Putamen (tissue), 1 donor: ENCODE results near the gene HTRA3.
A peak's percentile ranks its signal among the peaks of the same experiment; 100 is the strongest.

ENCODE experiments used
- DNase-seq: peaks from one replicate; pipeline ENCODE4 v3.0.0-alpha.2; 2016; ENCODE audit warnings: low spot score

HTRA3 gene

GRCh38 chr4:8234715-8235114 lies 34.8 kb upstream of the HTRA3 start:
- DNase-seq, result no peak

GRCh38 chr4:8235224-8235623 lies 34.3 kb upstream of the HTRA3 start:
- DNase-seq, result no peak

DNA sequence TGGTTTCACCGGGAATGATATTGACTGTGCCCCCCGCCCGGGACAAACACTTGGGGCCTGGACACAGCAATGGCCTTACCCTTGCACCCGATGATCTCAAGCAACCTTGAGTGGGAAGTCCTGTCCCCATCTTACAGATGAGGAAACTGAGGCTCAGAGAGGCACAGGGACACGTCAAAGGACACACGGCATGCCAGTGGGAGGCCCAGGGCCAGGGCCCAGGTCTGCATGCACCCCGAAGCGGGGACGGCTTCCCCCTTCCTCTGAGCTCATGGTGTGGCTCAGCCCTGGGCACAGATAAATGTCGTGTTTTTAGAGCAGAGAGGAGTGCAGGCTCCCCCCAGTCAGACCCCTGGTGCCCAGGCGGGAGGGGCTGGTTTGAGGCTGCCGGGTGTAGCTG lies 33.9 kb upstream of the HTRA3 start:
- DNase-seq, result no peak

DNA sequence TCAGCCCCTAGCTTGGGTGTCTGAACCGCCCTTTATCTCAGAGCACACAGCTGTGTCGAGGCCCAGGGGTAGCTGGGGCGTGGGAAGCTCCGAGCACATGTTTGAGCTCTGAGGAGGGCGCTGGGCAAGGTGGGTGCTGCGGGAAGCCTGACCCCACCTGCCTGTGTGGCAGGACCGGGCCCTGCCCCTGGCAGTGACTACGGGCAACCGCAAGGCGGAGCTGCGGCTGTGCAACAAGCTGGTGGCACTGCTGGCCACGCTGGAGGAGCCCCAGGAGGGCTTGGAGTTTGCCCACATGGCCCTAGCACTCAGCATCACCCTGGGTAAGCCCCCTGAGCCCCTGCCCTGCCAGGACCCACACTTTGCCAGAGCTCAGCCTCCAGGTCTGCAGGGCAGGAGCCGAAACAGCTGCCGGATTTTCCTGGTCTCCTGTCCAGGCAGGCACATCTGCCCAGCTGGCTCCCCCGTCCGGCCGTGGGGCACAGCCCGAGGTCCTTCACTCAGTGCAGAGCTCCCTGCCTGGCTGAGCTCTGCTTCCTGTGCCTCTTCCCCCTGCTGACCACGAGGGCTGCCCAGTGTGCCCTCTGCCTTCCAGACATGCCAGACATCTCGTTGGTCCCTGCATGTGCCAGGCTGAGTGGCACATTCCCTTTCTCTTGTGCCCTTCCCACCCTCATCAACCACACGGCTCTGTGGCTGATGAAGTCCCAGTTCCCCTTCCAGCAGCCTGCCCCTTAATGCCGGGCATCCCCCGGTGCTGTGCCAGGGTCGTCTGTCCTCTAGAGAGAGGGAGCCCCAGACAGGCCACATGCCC lies 33.2 kb upstream of the HTRA3 start:
- no peak for DNase-seq

DNA sequence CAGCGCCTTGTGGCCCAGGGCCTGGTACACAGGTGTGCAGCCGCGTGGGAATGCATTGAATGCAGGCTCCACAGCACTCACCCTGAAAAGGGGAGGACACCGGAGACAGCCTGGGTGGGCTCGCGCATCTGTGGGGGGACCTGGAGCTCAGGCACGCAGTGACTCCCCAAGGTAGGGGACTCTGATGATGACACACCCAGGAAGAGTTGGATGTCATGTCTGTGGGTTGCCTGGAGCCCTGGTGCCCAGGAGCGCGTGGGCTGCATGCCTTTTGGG lies 32.7 kb upstream of the HTRA3 start:
- no peak for DNase-seq

- no peak for DNase-seq
Observed at GRCh38 chr4:8237256-8237989, 32.1 kb upstream of the HTRA3 start.

DNA sequence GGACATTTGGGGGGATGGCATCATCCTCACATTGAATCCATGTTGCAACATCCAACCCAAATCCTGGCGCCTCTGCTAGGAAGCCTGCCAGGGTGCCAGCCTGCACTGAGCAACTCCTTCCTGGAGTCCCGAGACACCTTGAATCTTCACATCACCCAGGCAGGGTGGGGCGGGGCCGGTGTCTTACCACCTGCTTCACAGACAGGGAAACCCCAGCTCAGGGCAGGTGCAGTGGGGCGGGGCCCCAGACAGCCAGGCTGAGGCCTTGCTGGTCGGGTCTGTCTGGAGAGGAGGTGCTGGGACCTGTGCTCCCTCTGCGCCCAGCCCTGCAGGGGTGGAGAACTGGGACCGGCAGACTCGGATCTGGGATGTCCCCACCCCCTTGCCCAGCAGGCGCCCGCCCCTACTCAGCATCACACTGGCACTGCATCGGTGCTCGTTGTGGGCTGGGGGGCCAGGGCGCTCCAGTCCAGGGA lies 31.5 kb upstream of the HTRA3 start:
- no peak for DNase-seq

DNA sequence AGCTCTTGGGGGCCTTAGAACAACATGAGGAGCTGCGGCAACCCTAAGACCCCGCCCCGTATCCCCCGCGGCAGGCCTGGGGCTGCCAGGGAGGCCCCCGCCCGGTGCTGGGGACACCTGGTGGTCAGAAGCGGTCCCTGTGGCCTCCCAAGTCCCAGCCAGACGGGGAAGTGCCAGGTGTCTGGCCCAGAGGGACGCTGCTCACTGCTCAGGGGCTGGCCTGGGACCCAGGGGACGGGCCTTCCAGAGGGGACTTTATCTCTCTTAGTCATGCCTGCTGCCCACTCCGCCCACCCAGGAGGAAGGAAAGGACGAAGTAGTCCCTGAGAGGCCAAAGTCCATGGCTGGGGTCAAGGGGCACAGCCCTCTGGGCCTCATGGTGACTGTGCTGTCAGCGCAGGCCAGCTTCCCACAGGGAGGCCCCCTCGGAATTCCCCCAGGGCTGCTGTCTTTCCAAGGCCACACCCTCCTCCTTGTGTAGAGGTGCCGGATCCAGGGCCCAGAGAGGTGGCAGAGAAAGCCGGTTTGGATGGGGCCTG lies 31.0 kb upstream of the HTRA3 start:
- DNase-seq, result no peak

DNA sequence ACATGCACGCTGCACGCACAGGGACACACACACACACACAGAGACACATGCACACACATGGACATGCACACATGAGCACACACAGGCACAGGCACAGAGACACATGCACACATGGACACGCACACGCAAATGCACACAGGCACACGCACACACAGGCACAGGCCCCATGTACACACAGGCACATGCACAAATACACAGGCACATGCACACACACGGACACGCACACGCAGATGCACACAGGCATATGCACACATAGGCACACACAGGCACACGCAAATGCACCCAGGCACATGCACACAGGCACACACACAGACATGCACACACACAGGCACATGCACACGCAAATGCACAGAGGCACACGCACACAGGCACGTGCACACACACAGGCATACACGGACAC lies 30.3 kb upstream of the HTRA3 start:
- DNase-seq, result no peak

- DNase-seq, result no peak
Observed at GRCh38 chr4:8239661-8240060, 29.9 kb upstream of the HTRA3 start.

DNA sequence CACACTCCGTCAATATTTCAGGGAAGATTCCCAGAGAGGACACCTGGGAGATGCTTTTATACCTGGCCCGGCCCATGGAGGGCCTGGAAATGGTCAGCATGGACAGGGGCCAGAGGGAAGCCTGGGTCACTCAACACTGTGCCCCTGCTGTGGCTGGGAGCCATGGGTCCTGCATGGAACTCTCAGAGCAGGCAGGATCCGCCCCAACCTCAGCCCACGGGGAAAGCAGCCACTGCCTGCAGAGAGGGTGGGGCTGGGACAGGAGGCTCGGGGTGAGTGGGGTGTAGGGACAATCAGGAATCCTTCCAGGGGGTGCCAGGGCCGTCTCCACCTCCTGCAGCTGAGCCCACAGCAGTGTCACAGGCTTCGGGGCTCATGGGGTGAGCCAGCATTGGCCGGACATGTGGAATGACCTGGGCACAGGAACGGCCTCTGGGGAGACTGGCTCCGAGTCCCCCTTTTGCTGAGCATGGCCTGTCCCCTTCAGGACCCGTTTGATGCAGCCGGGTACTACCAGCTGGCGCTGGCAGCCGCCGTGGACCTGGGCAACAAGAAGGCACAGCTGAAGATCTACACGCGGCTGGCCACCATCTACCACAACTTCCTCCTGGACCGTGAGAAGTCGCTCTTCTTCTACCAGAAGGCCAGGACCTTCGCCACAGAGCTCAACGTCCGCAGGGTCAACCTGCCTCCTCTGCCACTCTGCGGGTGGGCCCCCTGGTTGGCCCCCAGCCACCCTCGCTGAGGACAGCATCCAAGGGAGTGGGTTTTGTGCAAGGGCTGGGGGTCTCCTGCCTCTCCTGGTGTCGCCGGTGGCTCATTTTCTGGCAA lies 29.1 kb upstream of the HTRA3 start:
- DNase-seq, result no peak

GRCh38 chr4:8241211-8241779 lies 28.3 kb upstream of the HTRA3 start:
- DNase-seq, result no peak

DNA sequence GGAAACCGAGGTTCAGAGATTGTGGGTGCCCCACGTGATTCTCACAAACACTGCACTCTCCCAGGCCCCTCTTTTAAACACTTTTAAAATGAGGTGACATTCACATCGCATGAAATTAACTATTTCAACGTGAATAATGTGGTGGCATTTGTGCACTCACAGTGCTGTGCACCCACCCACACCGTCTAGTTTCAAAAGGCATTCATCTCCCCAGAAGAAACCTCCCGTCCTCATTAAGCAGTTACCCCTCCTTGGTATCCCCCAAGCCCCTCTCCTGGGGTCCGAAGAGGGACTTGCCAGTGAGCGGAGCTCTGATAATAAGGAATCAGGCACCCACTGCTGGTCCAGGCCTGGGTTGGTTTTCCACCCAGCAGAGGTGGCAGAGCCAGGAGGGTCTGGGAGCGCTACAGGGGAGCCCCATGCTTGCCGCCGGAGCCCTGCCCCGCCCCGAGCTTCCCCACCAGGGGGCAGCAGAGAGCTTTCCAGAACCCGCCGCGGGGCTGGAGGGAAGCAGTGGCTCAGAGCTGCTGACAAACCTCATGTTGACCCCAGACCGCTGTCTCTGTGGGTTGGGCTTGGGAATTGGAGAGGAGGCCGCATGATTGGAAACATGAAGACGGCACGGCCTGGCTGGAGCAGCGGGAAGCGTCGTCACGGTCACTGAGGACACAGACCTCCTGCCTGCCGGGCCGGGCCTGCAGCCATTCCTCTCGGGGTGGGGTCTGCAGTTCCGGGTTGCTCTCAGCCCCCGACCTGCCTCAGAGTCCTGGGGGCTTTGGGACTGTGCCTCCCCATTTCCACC lies 27.5 kb upstream of the HTRA3 start:
- DNase-seq, result peak; percentile 53

DNA sequence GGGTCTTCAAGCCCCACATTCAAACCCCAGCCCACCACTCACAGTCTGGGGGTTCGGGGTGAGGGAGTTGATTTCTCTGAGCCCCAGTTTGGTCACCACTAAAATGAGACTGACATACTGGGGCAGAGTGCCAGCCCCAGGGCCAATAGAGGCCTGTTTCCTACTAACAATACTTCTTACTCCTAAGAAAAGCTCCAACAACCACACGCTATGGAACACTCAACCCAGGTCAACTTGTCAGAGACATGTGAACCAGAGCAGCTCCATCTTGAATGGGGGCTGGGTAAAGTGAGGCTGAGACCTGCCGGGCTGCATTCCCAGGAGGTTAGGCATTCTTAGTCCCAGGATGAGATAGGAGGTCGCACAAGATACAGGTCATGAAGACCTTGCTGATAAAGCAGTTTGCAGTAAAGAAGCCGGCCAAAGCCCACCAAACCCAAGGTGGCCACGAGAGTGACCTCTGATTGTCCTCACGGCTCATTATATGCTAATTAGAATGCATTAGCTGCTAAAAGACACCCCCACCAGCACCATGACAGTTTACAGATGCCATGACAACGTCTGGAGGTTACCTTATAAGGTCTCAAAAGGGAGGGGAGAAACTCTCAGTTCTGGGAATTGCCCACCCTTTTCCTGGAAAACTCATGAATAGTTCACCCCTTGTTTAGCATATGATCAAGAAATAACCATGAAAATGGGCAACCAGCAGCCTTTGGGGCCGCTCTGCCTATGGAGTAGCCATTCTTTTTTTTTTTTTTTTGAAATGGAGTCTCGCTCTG lies 26.6 kb upstream of the HTRA3 start:
- no peak for DNase-seq

- DNase-seq, result no peak
Observed at GRCh38 chr4:8244001-8244757, 25.4 kb upstream of the HTRA3 start.

- DNase-seq, result no peak
Observed at GRCh38 chr4:8244931-8245460, 24.6 kb upstream of the HTRA3 start.

- DNase-seq, result no peak
Observed at GRCh38 chr4:8245884-8246833, 23.4 kb upstream of the HTRA3 start.
